Stimulated activated naive CD8-positive, alpha-beta T cell treated with anti-CD3 and anti-CD28 coated beads, Interleukin-15, amount 100 ng/mL, for 72 hours (primary cell): ENCODE results near the gene RNF169.

ENCODE experiments used
- ATAC-seq: fragments of 150-1000 bp; cut with Tn5 transposase; 2 replicates; pipeline ENCODE4 v1.10.0; 2021; ENCODE audit warnings: mild to moderate bottlenecking, moderate library complexity
- DNase-seq, 2 donors: peaks; one replicate each; pipeline ENCODE4 v3.0.0; 2021 to 2022
- H3K27ac Mint-ChIP-seq, 2 donors: one replicate each; pipeline ENCODE4 v1.8.0; 2022; ENCODE audit warnings: mild to moderate bottlenecking in 2 of 2, mixed read lengths in 2 of 2, moderate library complexity in 2 of 2
- H3K27me3 Mint-ChIP-seq: one replicate; pipeline ENCODE4 v1.8.0; 2022; ENCODE audit warnings: mixed read lengths
- H3K4me1 Mint-ChIP-seq: one replicate; pipeline ENCODE4 v1.8.0; 2022; ENCODE audit warnings: mild to moderate bottlenecking, mixed read lengths
- H3K4me3 Mint-ChIP-seq, 2 donors: one replicate each; pipeline ENCODE4 v1.8.0; 2022; ENCODE audit warnings: mild to moderate bottlenecking in 2 of 2, mixed read lengths in 2 of 2, moderate library complexity in 1 of 2
- H3K9me3 Mint-ChIP-seq, 2 donors: one replicate each; pipeline ENCODE4 v1.8.0; 2022; ENCODE audit warnings: mixed read lengths in 2 of 2

The RNF169 gene

GRCh38 chr11:74720596-74721478 lies 27.8 kb upstream of the RNF169 start:
- Mint-ChIP-seq H3K4me1 (no peaks in the 10 kb centered on the region), H3K27me3 (peaks cover 16% of the 10 kb centered on the region), H3K9me3 (no peaks in the 10 kb centered on the region), H3K4me3 (no peak overlapping the region), H3K27ac (no peak overlapping the region)
- ATAC-seq (no peak), DNase-seq (no peak)

GRCh38 chr11:74721479-74721835 lies 27.2 kb upstream of the RNF169 start:
- no peaks in the 10 kb centered on the region for H3K9me3 Mint-ChIP-seq
- H3K27me3 Mint-ChIP-seq, result peaks cover 22% of the 10 kb centered on the region
- no peak for ATAC-seq
- no peak overlapping the region for H3K27ac Mint-ChIP-seq
- DNase-seq, result no peak
- no peak overlapping the region for H3K4me3 Mint-ChIP-seq
- H3K4me1 Mint-ChIP-seq, result peaks cover 3% of the 10 kb centered on the region

DNA sequence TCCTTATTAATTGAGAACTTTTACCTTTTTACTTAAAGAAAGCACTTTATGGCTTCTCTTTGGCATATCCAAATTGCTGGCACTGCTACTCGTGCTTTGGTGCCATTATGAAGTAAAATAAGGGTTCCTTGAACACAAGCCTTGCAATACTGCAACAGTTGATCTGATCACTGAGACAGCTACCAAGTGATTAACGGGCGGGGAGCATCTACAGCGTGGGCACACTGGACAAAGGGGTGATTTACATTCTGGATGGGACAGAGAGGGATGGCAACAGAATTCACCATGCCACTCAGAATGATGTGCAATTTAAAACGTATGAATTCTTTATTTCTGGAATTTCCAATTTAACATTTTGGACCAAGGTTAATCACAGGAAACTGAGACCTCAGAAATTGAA lies 25.1 kb upstream of the RNF169 start:
- no peaks in the 10 kb centered on the region for H3K9me3 Mint-ChIP-seq
- H3K4me3 Mint-ChIP-seq, result no peak overlapping the region
- DNase-seq, result no peak
- peaks cover 5% of the 10 kb centered on the region for H3K4me1 Mint-ChIP-seq
- peaks cover 25% of the 10 kb centered on the region for H3K27me3 Mint-ChIP-seq
- no peak overlapping the region for H3K27ac Mint-ChIP-seq
- no peak for ATAC-seq

DNA sequence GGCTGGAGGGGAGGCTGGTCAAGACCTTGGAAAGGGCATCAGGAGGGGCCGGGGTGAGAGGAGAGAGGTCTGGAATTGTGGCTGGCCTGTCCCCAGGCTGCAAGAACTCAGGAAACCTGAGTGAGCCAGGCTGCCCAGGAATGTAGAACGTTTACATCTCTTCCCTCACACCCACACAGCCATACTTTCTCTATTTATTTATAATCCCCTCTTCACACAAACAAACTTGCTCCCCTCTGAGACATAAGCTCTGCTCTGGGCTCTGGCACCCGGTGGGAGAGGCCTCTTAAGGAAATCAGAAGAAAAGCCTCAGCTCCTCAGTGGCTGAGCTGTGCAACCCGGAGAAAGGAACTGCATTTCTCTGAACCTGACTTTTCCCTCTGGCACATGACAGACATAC lies 22.9 kb upstream of the RNF169 start:
- Mint-ChIP-seq H3K9me3 (no peaks in the 10 kb centered on the region), H3K4me3 (no peak overlapping the region), H3K27me3 (peaks cover 47% of the 10 kb centered on the region), H3K27ac (no peak overlapping the region), H3K4me1 (peaks cover 8% of the 10 kb centered on the region)
- DNase-seq (no peak), ATAC-seq (no peak)

- peaks cover 13% of the 10 kb centered on the region for H3K4me1 Mint-ChIP-seq
- no peak overlapping the region for H3K4me3 Mint-ChIP-seq
- peaks cover 55% of the 10 kb centered on the region for H3K27me3 Mint-ChIP-seq
- peak; percentile 93 for ATAC-seq
- H3K9me3 Mint-ChIP-seq, result no peaks in the 10 kb centered on the region
- peak; percentile 53 to 61 for DNase-seq
- no peak overlapping the region for H3K27ac Mint-ChIP-seq
Observed at GRCh38 chr11:74726547-74727182, 22.0 kb upstream of the RNF169 start.

DNA sequence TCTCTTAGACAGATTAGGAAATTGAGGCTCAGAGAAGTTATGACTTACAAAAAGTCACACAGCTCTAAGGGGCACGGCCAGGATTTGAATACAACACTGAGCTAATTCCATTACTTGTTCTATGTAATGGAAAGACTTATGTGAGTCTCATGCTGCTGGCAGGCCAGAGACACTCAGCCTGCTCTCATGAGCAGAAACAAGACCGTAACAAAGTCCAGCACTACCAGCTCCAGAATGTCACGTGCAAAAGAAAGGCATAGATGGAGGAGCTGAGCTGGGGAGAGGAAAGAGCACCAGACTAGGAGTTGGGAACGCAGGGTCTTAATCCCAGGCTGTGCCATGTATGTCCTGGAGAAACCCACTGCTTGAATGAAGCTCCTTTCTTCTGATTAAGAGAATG lies 19.3 kb upstream of the RNF169 start:
- Mint-ChIP-seq H3K4me1 (peaks cover 18% of the 10 kb centered on the region), H3K4me3 (no peak overlapping the region), H3K27ac (no peak overlapping the region), H3K9me3 (no peaks in the 10 kb centered on the region), H3K27me3 (peaks cover 72% of the 10 kb centered on the region)
- no peak for DNase-seq
- ATAC-seq, result no peak

DNA sequence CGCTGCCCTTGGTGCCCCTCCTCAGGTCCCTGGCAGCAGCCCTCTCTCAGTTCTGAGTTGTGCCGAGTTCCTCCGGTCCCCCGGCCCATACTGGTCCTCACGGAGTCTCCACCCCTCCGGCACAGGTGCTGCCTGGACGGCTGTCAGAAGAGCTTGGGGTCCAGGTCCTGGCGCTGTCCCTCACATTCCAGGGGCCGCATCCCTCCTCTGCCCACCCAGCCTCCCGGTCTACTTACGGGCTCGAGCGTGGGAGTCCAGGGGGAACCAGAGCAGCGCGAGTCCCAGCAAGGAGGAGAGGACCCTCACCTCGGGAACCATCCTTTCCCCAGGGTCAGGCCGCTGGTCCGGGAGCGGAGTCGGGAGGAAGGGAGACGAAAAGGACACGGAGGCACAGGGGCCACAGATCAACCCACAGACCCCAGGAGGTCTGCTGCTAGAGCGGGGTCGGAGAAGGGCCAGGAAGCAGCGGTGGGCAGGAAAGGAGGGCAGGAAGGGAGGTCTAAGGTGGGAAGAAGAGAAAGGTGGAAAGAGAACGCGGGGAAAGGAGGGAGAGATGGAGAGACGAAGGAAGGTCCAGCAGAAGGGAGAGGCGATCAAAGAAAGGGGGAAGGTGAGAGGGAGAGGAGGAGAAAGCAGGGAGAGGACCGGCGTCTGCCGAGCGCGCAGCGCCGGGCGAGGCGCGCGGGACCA lies 17.9 kb upstream of the RNF169 start:
- no peak for DNase-seq
- no peaks in the 10 kb centered on the region for H3K9me3 Mint-ChIP-seq
- ATAC-seq, result no peak
- no peak overlapping the region for H3K27ac Mint-ChIP-seq
- peak overlapping the region; percentile 55 to 68 for H3K4me3 Mint-ChIP-seq
- peaks cover 18% of the 10 kb centered on the region for H3K4me1 Mint-ChIP-seq
- H3K27me3 Mint-ChIP-seq, result peaks cover 66% of the 10 kb centered on the region

- no peak for ATAC-seq
Observed at GRCh38 chr11:74731301-74732094, 17.2 kb upstream of the RNF169 start, which contains the start of gene CHRDL2. CHRDL2 (minus strand) TSS chr11:74731426; CDS start chr11:74730888, 538 bp downstream.

DNA sequence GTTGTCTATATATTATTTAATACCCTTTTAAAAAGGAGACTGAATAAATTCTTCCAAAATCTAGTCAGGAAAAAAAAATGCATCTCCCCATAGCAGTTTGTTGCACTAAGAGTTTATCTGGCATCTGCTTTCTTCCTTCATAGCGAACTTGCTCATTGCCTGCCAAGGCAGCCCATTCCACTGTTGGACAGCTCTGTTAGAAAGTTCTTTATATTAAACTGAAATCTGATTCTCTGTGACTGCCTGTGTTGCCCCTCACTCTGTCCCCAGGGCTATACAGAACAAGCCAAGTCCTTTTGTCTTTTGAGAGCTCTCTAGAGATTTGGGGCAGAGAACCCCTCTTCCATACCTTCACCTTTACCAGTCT lies 14.1 kb upstream of the RNF169 start:
- ATAC-seq (no peak), DNase-seq (no peak)
- peaks cover 13% of the 10 kb centered on the region for H3K4me1 Mint-ChIP-seq
- no peak overlapping the region for H3K27ac Mint-ChIP-seq
- peaks cover 53% of the 10 kb centered on the region for H3K27me3 Mint-ChIP-seq
- H3K4me3 Mint-ChIP-seq, result no peak overlapping the region
- H3K9me3 Mint-ChIP-seq, result no peaks in the 10 kb centered on the region

More at GRCh38 chr11:74731301-74732094, 17.2 kb upstream of the RNF169 start, which contains the start of gene CHRDL2:
- Mint-ChIP-seq H3K4me1 (peaks cover 15% of the 10 kb centered on the region), H3K27ac (no peak within 1 kb of the TSS), H3K27me3 (peaks cover 63% of the 10 kb centered on the region), H3K4me3 (peak within 1 kb of the TSS; percentile 55 to 68), H3K9me3 (no peaks in the 10 kb centered on the region)
- DNase-seq, result no peak

DNA sequence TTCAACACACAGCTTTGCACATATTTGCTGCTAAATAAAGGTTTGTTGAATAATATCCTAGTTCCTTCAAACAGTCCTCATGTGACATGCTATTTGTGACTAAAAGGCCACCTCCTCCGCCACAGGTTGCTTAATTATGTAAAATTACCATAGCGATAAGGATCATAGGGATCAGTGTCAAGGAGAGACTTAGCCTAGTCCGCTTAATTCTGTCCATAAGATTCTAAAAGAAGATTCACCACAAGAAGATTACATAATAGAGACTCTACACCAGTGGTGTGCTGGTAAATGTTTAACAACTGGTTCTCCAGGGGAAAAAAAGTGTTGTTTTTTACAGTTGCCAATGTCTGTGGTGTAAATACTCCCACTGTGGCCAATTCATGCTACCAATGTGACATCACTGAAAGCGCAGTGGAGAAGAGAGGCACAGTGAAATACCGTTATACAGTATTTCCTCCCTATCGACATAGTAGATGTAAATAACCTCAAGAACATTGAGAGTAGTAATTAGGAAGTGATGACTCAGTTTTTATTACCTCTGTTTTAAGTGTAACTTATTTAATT lies 13.2 kb upstream of the RNF169 start:
- Mint-ChIP-seq H3K27me3 (peaks cover 44% of the 10 kb centered on the region), H3K9me3 (no peaks in the 10 kb centered on the region), H3K4me1 (peaks cover 13% of the 10 kb centered on the region), H3K4me3 (no peak overlapping the region), H3K27ac (no peak overlapping the region)
- ATAC-seq, result no peak
- no peak for DNase-seq

DNA sequence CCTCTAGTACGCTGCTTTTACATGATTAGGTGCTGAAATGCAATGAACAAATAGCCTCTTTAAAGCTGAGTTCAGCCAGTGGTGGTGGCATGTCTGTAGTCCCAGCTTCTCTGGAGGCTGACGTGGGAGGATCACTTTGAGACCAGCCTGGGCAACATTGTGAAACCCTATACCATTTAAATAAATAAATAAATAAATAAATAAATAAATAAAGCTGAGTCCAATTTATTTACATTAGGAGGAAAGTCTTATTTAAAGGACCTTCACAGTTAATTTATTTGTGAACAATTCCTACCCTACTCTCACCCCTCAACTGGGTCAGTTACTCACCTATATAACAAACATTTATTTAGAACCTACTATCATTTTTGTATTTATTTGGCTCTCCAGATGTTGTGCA lies 12.6 kb upstream of the RNF169 start:
- H3K9me3 Mint-ChIP-seq, result no peaks in the 10 kb centered on the region
- H3K4me3 Mint-ChIP-seq, result no peak overlapping the region
- ATAC-seq, result no peak
- peaks cover 38% of the 10 kb centered on the region for H3K27me3 Mint-ChIP-seq
- peaks cover 7% of the 10 kb centered on the region for H3K4me1 Mint-ChIP-seq
- H3K27ac Mint-ChIP-seq, result no peak overlapping the region
- no peak for DNase-seq

DNA sequence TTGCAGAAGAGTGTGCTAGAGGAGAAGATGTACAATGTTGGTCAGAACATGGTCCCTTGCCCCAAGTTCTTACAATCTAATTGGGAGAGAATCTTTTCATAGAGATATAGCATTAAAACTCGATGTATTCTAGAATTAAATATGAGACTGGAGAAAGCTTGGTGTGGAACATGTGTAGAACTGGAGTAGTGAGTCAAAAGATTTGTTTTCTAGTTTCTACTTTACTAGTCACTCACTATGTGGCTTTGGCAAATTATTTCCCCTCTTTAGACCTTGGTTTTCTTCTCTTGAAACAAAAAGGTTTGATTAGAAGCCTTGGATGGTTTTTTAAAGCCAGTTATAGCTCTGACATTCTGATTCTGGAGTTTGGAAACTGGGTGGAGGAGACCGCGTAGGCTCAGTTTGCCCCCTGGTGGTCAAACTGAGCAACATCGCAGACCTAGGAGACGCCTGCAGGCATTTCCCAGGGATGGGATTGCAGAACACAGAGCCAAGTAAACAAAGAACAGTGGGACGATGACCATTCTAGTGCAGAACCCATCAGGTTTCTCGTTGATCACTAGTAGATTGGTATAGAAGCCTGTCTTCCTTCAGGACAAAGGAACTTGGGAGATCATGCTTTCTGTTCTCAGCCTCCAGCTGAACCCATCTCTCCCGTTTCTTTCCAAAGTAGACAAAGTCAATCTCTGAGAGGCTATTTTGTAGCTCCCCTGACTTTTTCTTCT lies 8.9 kb upstream of the RNF169 start:
- Mint-ChIP-seq H3K27ac (no peak overlapping the region), H3K4me1 (no peaks in the 10 kb centered on the region), H3K4me3 (no peak overlapping the region), H3K9me3 (no peaks in the 10 kb centered on the region), H3K27me3 (peaks cover 9% of the 10 kb centered on the region)
- ATAC-seq, result peak; percentile 82
- DNase-seq, result peak; percentile 20 to 30

DNA sequence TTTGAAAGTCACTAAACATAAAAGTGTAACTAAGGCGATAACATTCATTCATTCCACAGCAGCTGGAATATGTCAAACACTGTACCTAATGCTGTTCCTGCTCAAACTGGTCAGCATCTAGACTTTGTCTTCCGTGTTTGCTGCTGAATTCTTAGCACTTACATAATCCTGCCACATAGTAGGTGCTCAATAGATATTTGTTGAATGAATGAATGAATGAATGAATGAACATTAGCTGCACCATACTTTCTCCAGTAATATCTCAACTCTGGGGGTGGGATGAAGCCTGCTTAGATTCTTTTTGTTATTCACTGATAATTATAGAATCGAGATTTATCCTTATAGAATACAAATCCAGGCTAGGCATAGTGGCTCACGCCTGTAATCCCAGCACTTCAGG lies 6.6 kb upstream of the RNF169 start:
- no peak for ATAC-seq
- no peak overlapping the region for H3K27ac Mint-ChIP-seq
- no peaks in the 10 kb centered on the region for H3K4me1 Mint-ChIP-seq
- no peak for DNase-seq
- no peaks in the 10 kb centered on the region for H3K27me3 Mint-ChIP-seq
- H3K4me3 Mint-ChIP-seq, result no peak overlapping the region
- H3K9me3 Mint-ChIP-seq, result no peaks in the 10 kb centered on the region

GRCh38 chr11:74743640-74744039 lies 5.0 kb upstream of the RNF169 start:
- Mint-ChIP-seq H3K27me3 (no peaks in the 10 kb centered on the region), H3K4me1 (peaks cover 11% of the 10 kb centered on the region), H3K27ac (peak overlapping the region in 1 of 2 donors; percentile 23), H3K9me3 (no peaks in the 10 kb centered on the region), H3K4me3 (no peak overlapping the region)
- no peak for DNase-seq
- no peak for ATAC-seq
